ENCODE measurements around the gene KCNC1. TPM values are rescaled to one million over a fixed set of nuclear protein-coding genes. Genes with fewer than 3 reads are reported as not detected.

KCNC1 gene
- total and polyA plus RNA-seq, 2 of the 13 experiments (the other 11 are each of a cell fraction or from before 2014, with no cell fraction given) = 0.01 to 0.04 TPM

- TF ChIP-seq, protein P1, sequence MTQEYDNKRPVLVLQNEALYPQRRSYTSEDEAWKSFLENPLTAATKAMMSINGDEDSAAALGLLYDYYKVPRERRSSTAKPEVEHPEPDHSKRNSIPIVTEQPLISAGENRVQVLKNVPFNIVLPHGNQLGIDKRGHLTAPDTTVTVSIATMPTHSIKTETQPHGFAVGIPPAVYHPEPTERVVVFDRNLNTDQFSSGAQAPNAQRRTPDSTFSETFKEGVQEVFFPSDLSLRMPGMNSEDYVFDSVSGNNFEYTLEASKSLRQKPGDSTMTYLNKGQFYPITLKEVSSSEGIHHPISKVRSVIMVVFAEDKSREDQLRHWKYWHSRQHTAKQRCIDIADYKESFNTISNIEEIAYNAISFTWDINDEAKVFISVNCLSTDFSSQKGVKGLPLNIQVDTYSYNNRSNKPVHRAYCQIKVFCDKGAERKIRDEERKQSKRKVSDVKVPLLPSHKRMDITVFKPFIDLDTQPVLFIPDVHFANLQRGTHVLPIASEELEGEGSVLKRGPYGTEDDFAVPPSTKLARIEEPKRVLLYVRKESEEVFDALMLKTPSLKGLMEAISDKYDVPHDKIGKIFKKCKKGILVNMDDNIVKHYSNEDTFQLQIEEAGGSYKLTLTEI (CRISPR knock-in tag; conservative IDR thresholded peaks at IDR 0.05) = no peak
- TF ChIP-seq KLF11 (CRISPR knock-in tag; IDR thresholded peaks at IDR 0.05) (0 out of 2 replicates have a peak, but pooled peaks have one; percentile 32), ZNF557 (CRISPR knock-in tag; IDR thresholded peaks at IDR 0.05) (0 out of 2 replicates have a peak, but pooled peaks have one; percentile 63), MTA3 (CRISPR knock-in tag; IDR thresholded peaks at IDR 0.05) (no peak), DNMT3B (CRISPR knock-in tag; conservative IDR thresholded peaks at IDR 0.05) (no peak), HOXA9 (CRISPR knock-in tag; IDR thresholded peaks at IDR 0.05; ENCODE audit: borderline replicate concordance) (no peak), ZXDC (CRISPR knock-in tag; IDR thresholded peaks at IDR 0.05) (no peak), ZNF614 (CRISPR knock-in tag; IDR thresholded peaks at IDR 0.05; ENCODE audit: borderline replicate concordance) (peak; percentile 97), ZNF282 (IDR thresholded peaks at IDR 0.05; ENCODE audit: partially characterized antibody) (no peak), GMEB1 (CRISPR knock-in tag; IDR thresholded peaks at IDR 0.05; ENCODE audit: borderline replicate concordance) (peak; percentile 66), KLF13 (CRISPR knock-in tag; IDR thresholded peaks at IDR 0.05) (no peak; the same call in 1 of the 2 replicates), AKNA (CRISPR knock-in tag; IDR thresholded peaks at IDR 0.05; ENCODE audit: borderline replicate concordance) (no peak), ZNF878 (CRISPR knock-in tag; IDR thresholded peaks at IDR 0.05) (peak; percentile 95), FOXK2 (IDR thresholded peaks at IDR 0.05) (no peak)
- TF ChIP-seq, protein P2, sequence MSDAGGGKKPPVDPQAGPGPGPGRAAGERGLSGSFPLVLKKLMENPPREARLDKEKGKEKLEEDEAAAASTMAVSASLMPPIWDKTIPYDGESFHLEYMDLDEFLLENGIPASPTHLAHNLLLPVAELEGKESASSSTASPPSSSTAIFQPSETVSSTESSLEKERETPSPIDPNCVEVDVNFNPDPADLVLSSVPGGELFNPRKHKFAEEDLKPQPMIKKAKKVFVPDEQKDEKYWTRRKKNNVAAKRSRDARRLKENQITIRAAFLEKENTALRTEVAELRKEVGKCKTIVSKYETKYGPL (CRISPR knock-in tag; IDR thresholded peaks at IDR 0.05) = no peak
- TF ChIP-seq, protein P3, sequence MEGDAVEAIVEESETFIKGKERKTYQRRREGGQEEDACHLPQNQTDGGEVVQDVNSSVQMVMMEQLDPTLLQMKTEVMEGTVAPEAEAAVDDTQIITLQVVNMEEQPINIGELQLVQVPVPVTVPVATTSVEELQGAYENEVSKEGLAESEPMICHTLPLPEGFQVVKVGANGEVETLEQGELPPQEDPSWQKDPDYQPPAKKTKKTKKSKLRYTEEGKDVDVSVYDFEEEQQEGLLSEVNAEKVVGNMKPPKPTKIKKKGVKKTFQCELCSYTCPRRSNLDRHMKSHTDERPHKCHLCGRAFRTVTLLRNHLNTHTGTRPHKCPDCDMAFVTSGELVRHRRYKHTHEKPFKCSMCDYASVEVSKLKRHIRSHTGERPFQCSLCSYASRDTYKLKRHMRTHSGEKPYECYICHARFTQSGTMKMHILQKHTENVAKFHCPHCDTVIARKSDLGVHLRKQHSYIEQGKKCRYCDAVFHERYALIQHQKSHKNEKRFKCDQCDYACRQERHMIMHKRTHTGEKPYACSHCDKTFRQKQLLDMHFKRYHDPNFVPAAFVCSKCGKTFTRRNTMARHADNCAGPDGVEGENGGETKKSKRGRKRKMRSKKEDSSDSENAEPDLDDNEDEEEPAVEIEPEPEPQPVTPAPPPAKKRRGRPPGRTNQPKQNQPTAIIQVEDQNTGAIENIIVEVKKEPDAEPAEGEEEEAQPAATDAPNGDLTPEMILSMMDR (CRISPR knock-in tag; IDR thresholded peaks at IDR 0.05) = peak; percentile 91
Observed at GRCh38 chr11:17770048-17770652, 35.6 kb downstream of the KCNC1 start (continued).

Measured in HepG2 (cell line).